HepG2 (cell line): ENCODE measurements around the gene NEDD8. TPM values are rescaled to one million over a fixed set of nuclear protein-coding genes. Genes with fewer than 3 reads are reported as not detected.

Source experiments
- ARID3A ChIP-seq: IDR thresholded peaks from 2 replicates; pipeline ENCODE4 v1.6.1; 2012; ENCODE audit warnings: low read depth, low read length, improper control_type of control experiment
- CBX1 ChIP-seq: IDR thresholded peaks from one replicate; pipeline ENCODE4 v1.6.1; 2016; ENCODE audit warnings: antibody characterized with exemption, low read depth
- CEBPZ ChIP-seq: IDR thresholded peaks from 2 replicates; pipeline ENCODE4 v1.6.1; 2012; ENCODE audit warnings: low read length, improper control_type of control experiment
- FOSL2 ChIP-seq: sonication (generic); formaldehyde crosslinking; IDR thresholded peaks from 2 replicates; pipeline ENCODE4 v1.4.0; 2020; ENCODE audit warnings: missing genetic modification reagents
- HOXA7 ChIP-seq: sonication (generic); formaldehyde crosslinking; IDR thresholded peaks from 2 replicates; pipeline ENCODE4 v1.8.1; 2022; ENCODE audit warnings: mild to moderate bottlenecking, missing genetic modification reagents, moderate library complexity
- KDM4B ChIP-seq: sonication (generic); formaldehyde crosslinking; IDR thresholded peaks from 2 replicates; pipeline ENCODE4 v1.4.0; 2020; ENCODE audit warnings: missing genetic modification reagents
- KLF13 ChIP-seq: sonication (generic); formaldehyde crosslinking; IDR thresholded peaks from 2 replicates; pipeline ENCODE4 v1.4.0; 2020; ENCODE audit warnings: mild to moderate bottlenecking, missing genetic modification reagents
- KMT2B ChIP-seq: IDR thresholded peaks from 2 replicates; pipeline ENCODE4 v1.6.1; 2016; ENCODE audit warnings: missing genetic modification reagents, missing compliant biosample characterization
- MED8 ChIP-seq: sonication (generic); formaldehyde crosslinking; IDR thresholded peaks from 2 replicates; pipeline ENCODE4 v1.8.1; 2023; ENCODE audit warnings: mild to moderate bottlenecking, missing genetic modification reagents; ENCODE audit not compliant: insufficient replicate concordance
- PHB2 ChIP-seq: fragments of 450-650 bp; IDR thresholded peaks from 2 replicates; pipeline ENCODE4 v1.6.1; 2018; ENCODE audit not compliant: partially characterized antibody
- PITX1 ChIP-seq: sonication (generic); formaldehyde crosslinking; IDR thresholded peaks from 2 replicates; pipeline ENCODE4 v1.5.1; 2020; ENCODE audit warnings: mild to moderate bottlenecking, missing genetic modification reagents
- RARA ChIP-seq: IDR thresholded peaks from 2 replicates; pipeline ENCODE4 v1.6.1; 2016; ENCODE audit warnings: missing genetic modification reagents, missing compliant biosample characterization
- RFX5 ChIP-seq: IDR thresholded peaks from 2 replicates; pipeline ENCODE4 v1.6.1; 2011; ENCODE audit warnings: low read depth, low read length, improper control_type of control experiment
- SAFB2 ChIP-seq: sonication (generic); formaldehyde crosslinking; IDR thresholded peaks from 2 replicates; pipeline ENCODE4 v1.5.1; 2020; ENCODE audit warnings: missing genetic modification reagents, low read depth, mild to moderate bottlenecking, borderline replicate concordance
- SNAPC5 ChIP-seq: sonication (generic); formaldehyde crosslinking; IDR thresholded peaks from 2 replicates; pipeline ENCODE4 v1.8.1; 2023; ENCODE audit warnings: mild to moderate bottlenecking, missing genetic modification reagents, borderline replicate concordance
- TEAD3 ChIP-seq: optimal IDR thresholded peaks from 2 replicates; pipeline ENCODE3; 2016; ENCODE audit warnings: borderline replicate concordance
- ZFP36L1 ChIP-seq: sonication (generic); formaldehyde crosslinking; IDR thresholded peaks from 2 replicates; pipeline ENCODE4 v1.8.0; 2022; ENCODE audit warnings: mild to moderate bottlenecking, missing genetic modification reagents, moderate library complexity
- ZMYM2 ChIP-seq: sonication (generic); formaldehyde crosslinking; IDR thresholded peaks from 2 replicates; pipeline ENCODE4 v1.8.0; 2022; ENCODE audit warnings: mild to moderate bottlenecking, missing genetic modification reagents
- ZNF121 ChIP-seq: sonication (generic); formaldehyde crosslinking; IDR thresholded peaks from 2 replicates; pipeline ENCODE4 v1.5.0; 2020; ENCODE audit warnings: mild to moderate bottlenecking, missing genetic modification reagents
- ZNF512B ChIP-seq: sonication (generic); formaldehyde crosslinking; IDR thresholded peaks from 2 replicates; pipeline ENCODE4 v1.5.1; 2020; ENCODE audit warnings: missing genetic modification reagents, mild to moderate bottlenecking, borderline replicate concordance
- ZNF569 ChIP-seq: sonication (generic); formaldehyde crosslinking; IDR thresholded peaks from 2 replicates; pipeline ENCODE4 v1.5.0; 2020; ENCODE audit warnings: mild to moderate bottlenecking, missing genetic modification reagents, moderate library complexity, borderline replicate concordance
- ZNF746 ChIP-seq: sonication (generic); formaldehyde crosslinking; IDR thresholded peaks from 2 replicates; pipeline ENCODE4 v1.8.0; 2022; ENCODE audit warnings: mild to moderate bottlenecking, missing genetic modification reagents
- polyA plus RNA-seq, 8 experiments: library from polyadenylated mRNA; depleted of rRNA in 3 of 8; stranded (reverse) in 7 of 8; unstranded in 1 of 8; fragments of >200 nt; fragmentation: Illumina TruSeq in 4 of 8; extraction: Trizol in 4 of 8; gene quantifications; 2 replicates each; pipeline versions ENCODE4 v1.2.1 to v1.2.3, GENCODE V29; 2011 to 2016; ENCODE audit warnings: low read depth in 4 of 8, missing spikeins in 1 of 8, mixed read lengths in 1 of 8; ENCODE audit not compliant: insufficient read depth in 1 of 8
- total RNA-seq, 5 experiments: library from RNA; depleted of rRNA; stranded (reverse); fragments of >200 nt; fragmentation: Illumina TruSeq; extraction: Trizol; gene quantifications; 2 replicates each; pipeline ENCODE4 v1.2.3, GENCODE V29; 2016; ENCODE audit warnings: low read depth in 1 of 5

NEDD8 gene
- total and polyA plus RNA-seq, 2 of the 13 experiments (the other 11 are each of a cell fraction or from before 2014, with no cell fraction given), result 535 to 713 TPM

GRCh38 chr14:24195186-24196070 is 36.7 kb downstream of the NEDD8 start, which contains the start of gene TM9SF1 (continued):
- TF ChIP-seq RFX5, result 0 out of 2 replicates have a peak, but pooled peaks have one; percentile 42
- TF ChIP-seq KDM4B (CRISPR knock-in tag), result peak; percentile 94
- TF ChIP-seq ARID3A, result peak; percentile 9; the same call in 1 of the 2 replicates
- peak; percentile 54; the same call in 1 of the 2 replicates for TF ChIP-seq RARA (CRISPR knock-in tag)
- TF ChIP-seq SNAPC5 (CRISPR knock-in tag), result peak; percentile 92; the same call in 1 of the 2 replicates
- peak; percentile 89 for TF ChIP-seq PITX1 (CRISPR knock-in tag)
- peak; percentile 83 for TF ChIP-seq CBX1
- TF ChIP-seq CEBPZ, result no peak
- no peak for TF ChIP-seq ZNF746 (CRISPR knock-in tag)
- peak; percentile 92 for TF ChIP-seq TEAD3 (CRISPR knock-in tag)
- TF ChIP-seq FOSL2, result peak; percentile 90
- peak; percentile 100 for TF ChIP-seq SAFB2 (CRISPR knock-in tag)
- no peak for TF ChIP-seq HOXA7 (CRISPR knock-in tag)
- peak; percentile 100 for TF ChIP-seq KMT2B
- no peak for TF ChIP-seq PHB2
- TF ChIP-seq ZNF512B (CRISPR knock-in tag), result peak; percentile 92; the same call in 1 of the 2 replicates
- peak; percentile 96 for TF ChIP-seq KLF13 (CRISPR knock-in tag)
- no peak for TF ChIP-seq MED8 (CRISPR knock-in tag)
- no peak for TF ChIP-seq ZNF121 (CRISPR knock-in tag)
- peak; percentile 100 for TF ChIP-seq ZNF569 (CRISPR knock-in tag)
- peak; percentile 93 for TF ChIP-seq ZMYM2 (CRISPR knock-in tag)
- TF ChIP-seq ZFP36L1 (CRISPR knock-in tag), result peak; percentile 86
